Naive thymus-derived CD4-positive, alpha-beta T cell (primary cell): ENCODE measurements around the gene P2RY13. TPM values are rescaled to one million over a fixed set of nuclear protein-coding genes. Genes with fewer than 3 reads are reported as not detected.

Source experiments
- ATAC-seq: fragments of 150-1000 bp; cut with Tn5 transposase; 2 replicates; pipeline ENCODE4 v1.10.0; 2021; ENCODE audit warnings: mild to moderate bottlenecking, moderate library complexity
- CTCF ChIA-PET: fragments of 350-600 bp; sonication (Branson Sonifier 250); formaldehyde crosslinking; loops from one replicate; lab custom pipeline; 2021; ENCODE audit warnings: antibody characterized with exemption; lab: Charles Lee
- POLR2A ChIA-PET: fragments of 350-600 bp; sonication (Branson Sonifier 250); formaldehyde crosslinking; loops from one replicate; lab custom pipeline; 2021; ENCODE audit warnings: antibody characterized with exemption, inconsistent platforms; lab: Charles Lee
- DNase-seq, 9 donors: peaks; one replicate each; pipeline versions ENCODE4 v3.0.0 to v3.0.0-alpha.2; 2020 to 2022; ENCODE audit warnings: mixed read lengths in 1 of 9
- H3K27ac ChIP-seq: one replicate; pipeline ENCODE4 v1.7.0; 2013; ENCODE audit warnings: mild to moderate bottlenecking, low read depth, low read length, moderate library complexity
- H3K27me3 ChIP-seq, 2 donors: one replicate each; pipeline ENCODE4 v1.7.0; 2013; ENCODE audit warnings: low read length in 2 of 2, mild to moderate bottlenecking in 2 of 2, moderate library complexity in 2 of 2; ENCODE audit not compliant: control insufficient read depth in 2 of 2, insufficient read depth in 2 of 2
- H3K36me3 ChIP-seq, 3 experiments: 1 replicate in 2 of 3; 2 replicates in 1 of 3; pipeline ENCODE4 v1.7.0; 2013; ENCODE audit warnings: low read length in 3 of 3, mild to moderate bottlenecking in 3 of 3, moderate library complexity in 1 of 3; ENCODE audit not compliant: insufficient read depth in 3 of 3, control insufficient read depth in 2 of 3
- H3K4me1 ChIP-seq, 2 donors: one replicate each; pipeline ENCODE4 v1.7.0; 2013; ENCODE audit warnings: low read length in 2 of 2, mild to moderate bottlenecking in 2 of 2, moderate library complexity in 1 of 2; ENCODE audit not compliant: control insufficient read depth in 2 of 2, insufficient read depth in 2 of 2
- H3K4me3 ChIP-seq: 2 replicates; pipeline ENCODE4 v1.7.0; 2013; ENCODE audit warnings: mild to moderate bottlenecking, low read length
- H3K9me3 ChIP-seq, 3 experiments: 1 replicate in 2 of 3; 2 replicates in 1 of 3; pipeline ENCODE4 v1.7.0; 2013; ENCODE audit warnings: low read length in 3 of 3; ENCODE audit not compliant: control insufficient read depth in 2 of 3
- H3K27ac Mint-ChIP-seq, 9 donors: one replicate each; pipeline ENCODE4 v1.8.0; 2020 to 2022; ENCODE audit warnings: mixed read lengths in 9 of 9, mild to moderate bottlenecking in 8 of 9, moderate library complexity in 5 of 9, inconsistent platforms in 2 of 9
- H3K27me3 Mint-ChIP-seq, 5 donors: one replicate each; pipeline ENCODE4 v1.8.0; 2021 to 2022; ENCODE audit warnings: mixed read lengths in 5 of 5, mild to moderate bottlenecking in 1 of 5
- H3K36me3 Mint-ChIP-seq, 5 donors: one replicate each; pipeline ENCODE4 v1.8.0; 2020 to 2022; ENCODE audit warnings: mixed read lengths in 5 of 5, mild to moderate bottlenecking in 3 of 5, inconsistent platforms in 1 of 5
- H3K4me1 Mint-ChIP-seq, 7 donors: one replicate each; pipeline ENCODE4 v1.8.0; 2020 to 2022; ENCODE audit warnings: mixed read lengths in 7 of 7, mild to moderate bottlenecking in 3 of 7, inconsistent platforms in 1 of 7
- H3K4me3 Mint-ChIP-seq, 10 donors: one replicate each; pipeline ENCODE4 v1.8.0; 2020 to 2022; ENCODE audit warnings: mild to moderate bottlenecking in 10 of 10, mixed read lengths in 10 of 10, moderate library complexity in 6 of 10, inconsistent platforms in 2 of 10
- H3K9me3 Mint-ChIP-seq, 11 donors: one replicate each; pipeline ENCODE4 v1.8.0; 2020 to 2022; ENCODE audit warnings: mixed read lengths in 11 of 11, mild to moderate bottlenecking in 4 of 11, inconsistent platforms in 1 of 11, moderate library complexity in 1 of 11
- intact Hi-C, 2 donors: fragments of 100-400 bp; cut with micrococcal nuclease; formaldehyde crosslinking; loops; one replicate each; pipeline ENCODE4 v1.15.1; 2023
- polyA plus RNA-seq, 2 donors: library from polyadenylated mRNA; unstranded; fragments of 300-500 nt; fragmentation: Illumina TruSeq; gene quantifications; one replicate each; pipeline ENCODE4 v1.2.3, GENCODE V29; 2021
- total RNA-seq, 6 experiments: library from RNA in 5 of 6; stranded (reverse) in 5 of 6; gene quantifications; 1 replicate in 5 of 6; 2 replicates in 1 of 6; pipeline ENCODE4 v1.2.3 and lab custom pipeline; 2021 to 2026

P2RY13 gene
- total and polyA plus RNA-seq, 7 experiments from 2014 or later, result 0.13 to 11.4 TPM; not detected in 5

DNA sequence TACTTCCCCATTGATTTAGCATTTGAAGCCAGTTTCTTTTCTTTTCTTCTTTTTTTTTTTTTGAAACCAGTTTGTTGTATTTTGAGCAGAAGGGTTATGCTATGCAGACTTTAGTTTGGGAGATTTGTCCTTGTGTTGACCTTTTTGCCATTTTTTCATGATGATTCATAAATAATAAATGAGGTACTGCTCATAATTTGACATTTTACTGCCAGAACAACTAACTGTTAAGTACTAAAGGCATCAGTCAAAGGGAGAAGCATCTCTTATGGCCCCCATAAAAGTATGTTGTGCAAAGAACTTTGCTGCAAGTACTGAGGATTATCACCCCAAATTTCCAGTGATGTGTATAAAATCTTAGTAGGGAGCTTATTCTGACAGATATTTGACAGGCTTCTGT is 11.0 kb downstream of the P2RY13 start:
- Mint-ChIP-seq H3K27ac (no peak overlapping the region), H3K4me1 (peaks cover 0 to 11% (median 0%) of the 10 kb centered on the region in 7 donors), H3K27me3 (peaks cover 0 to 6% (median 0%) of the 10 kb centered on the region in 5 donors), H3K4me3 (no peak overlapping the region), H3K36me3 (peaks cover 0 to 3% (median 0%) of the 10 kb centered on the region in 5 donors), H3K9me3 (peaks cover 0 to 4% (median 0%) of the 10 kb centered on the region in 11 donors)
- ChIA-PET POLR2A (no interaction called here), CTCF (interaction anchor here (0.6 kb wide), 1 partner anchor 11 kb away, joined by 3 read pairs; no protein-coding TSS in a partner anchor)
- DNase-seq (no peak), ATAC-seq (no peak)
- Histone ChIP-seq H3K36me3 (no peaks in the 10 kb centered on the region), H3K4me1 (no peaks in the 10 kb centered on the region), H3K9me3 (no peaks in the 10 kb centered on the region), H3K27ac (no peak overlapping the region), H3K4me3 (no peak overlapping the region), H3K27me3 (no peaks in the 10 kb centered on the region)
- intact Hi-C loops, result no loop called here

DNA sequence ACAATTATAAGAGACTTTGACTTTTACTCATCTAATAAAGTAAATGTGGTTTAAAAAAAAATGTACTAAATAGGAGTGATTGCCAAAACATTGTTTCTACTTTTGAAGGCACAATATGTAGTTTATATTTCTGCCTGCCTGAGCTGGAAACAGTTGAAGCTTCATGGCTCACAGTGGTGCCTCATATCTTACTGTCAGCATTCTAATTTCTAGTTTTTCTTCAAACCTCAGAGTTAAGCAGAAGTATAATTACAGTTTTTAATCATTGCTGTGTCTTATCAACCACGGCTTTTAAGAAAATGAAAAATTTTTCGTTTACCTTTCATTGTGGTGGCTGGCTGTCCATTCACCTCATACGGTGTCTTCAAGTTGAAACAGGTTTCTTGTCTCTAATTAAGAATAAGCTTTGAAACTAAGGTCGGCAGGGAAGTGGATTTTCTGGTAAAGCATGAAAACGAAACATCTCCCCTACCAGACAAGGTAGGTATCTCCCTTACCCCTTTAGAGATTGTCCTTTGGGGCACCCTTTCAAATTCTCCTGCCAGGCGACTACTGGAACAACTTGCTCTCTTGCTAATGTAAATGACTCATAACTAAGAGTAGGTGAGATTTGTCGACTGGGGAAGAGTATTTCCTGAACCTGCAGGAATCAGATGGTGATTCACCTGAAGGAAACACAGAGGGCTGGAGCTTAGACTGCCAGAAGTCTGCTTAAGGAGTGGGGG is 12.9 kb downstream of the P2RY13 start, which contains the start of gene GPR87:
Gene GPR87 (minus strand): TSS at position 554 of the 725 bp plus-strand sequence. CDS start 16,720 bp downstream, outside the sequence.
- intact Hi-C loops, result no loop called here

GRCh38 chr3:151315846-151316245 is 13.5 kb downstream of the P2RY13 start:
- Histone ChIP-seq H3K36me3 (no peaks in the 10 kb centered on the region), H3K27me3 (no peaks in the 10 kb centered on the region), H3K4me1 (no peaks in the 10 kb centered on the region), H3K27ac (no peak overlapping the region), H3K9me3 (no peaks in the 10 kb centered on the region), H3K4me3 (no peak overlapping the region)
- no peak for DNase-seq
- CTCF ChIA-PET, result no interaction called here
- peaks cover 0 to 9% (median 0%) of the 10 kb centered on the region in 7 donors for H3K4me1 Mint-ChIP-seq
- no peak overlapping the region for H3K4me3 Mint-ChIP-seq
- intact Hi-C loops, result no loop called here
- ATAC-seq, result no peak
- H3K9me3 Mint-ChIP-seq, result no peaks in the 10 kb centered on the region
- H3K27me3 Mint-ChIP-seq, result peaks cover 0 to 6% (median 0%) of the 10 kb centered on the region in 5 donors
- no peak overlapping the region for H3K27ac Mint-ChIP-seq
- POLR2A ChIA-PET, result no interaction called here
- no peaks in the 10 kb centered on the region for H3K36me3 Mint-ChIP-seq

More for the DNA sequence above, 12.9 kb downstream of the P2RY13 start, which contains the start of gene GPR87:
- Histone ChIP-seq H3K27ac (no peak within 1 kb of the TSS), H3K27me3 (no peaks in the 10 kb centered on the region), H3K9me3 (no peaks in the 10 kb centered on the region), H3K36me3 (no peaks in the 10 kb centered on the region), H3K4me1 (no peaks in the 10 kb centered on the region), H3K4me3 (no peak within 1 kb of the TSS)
- CTCF ChIA-PET, result interaction anchor here (0.7 kb wide), 1 partner anchor 551 kb away, joined by 6 read pairs; no protein-coding TSS in a partner anchor
- no peak for ATAC-seq
- no peak for DNase-seq
- no peaks in the 10 kb centered on the region for H3K36me3 Mint-ChIP-seq
- H3K9me3 Mint-ChIP-seq, result no peaks in the 10 kb centered on the region
- no peak within 1 kb of the TSS for H3K4me3 Mint-ChIP-seq
- no peak within 1 kb of the TSS for H3K27ac Mint-ChIP-seq
- H3K4me1 Mint-ChIP-seq, result peaks cover 0 to 9% (median 0%) of the 10 kb centered on the region in 7 donors
- peaks cover 0 to 6% (median 0%) of the 10 kb centered on the region in 5 donors for H3K27me3 Mint-ChIP-seq
- POLR2A ChIA-PET, result no interaction called here

GRCh38 chr3:151315136-151315535 is 14.2 kb downstream of the P2RY13 start:
- Histone ChIP-seq H3K27me3 (no peaks in the 10 kb centered on the region), H3K27ac (no peak overlapping the region), H3K36me3 (no peaks in the 10 kb centered on the region), H3K9me3 (no peaks in the 10 kb centered on the region), H3K4me3 (no peak overlapping the region), H3K4me1 (no peaks in the 10 kb centered on the region)
- Mint-ChIP-seq H3K9me3 (no peaks in the 10 kb centered on the region), H3K4me1 (peaks cover 0 to 9% (median 0%) of the 10 kb centered on the region in 7 donors), H3K27me3 (peaks cover 0 to 6% (median 0%) of the 10 kb centered on the region in 5 donors), H3K36me3 (no peaks in the 10 kb centered on the region), H3K27ac (no peak overlapping the region), H3K4me3 (no peak overlapping the region)
- intact Hi-C loops, result no loop called here
- DNase-seq, result no peak
- no peak for ATAC-seq
- CTCF ChIA-PET, result no interaction called here
- POLR2A ChIA-PET, result no interaction called here

DNA sequence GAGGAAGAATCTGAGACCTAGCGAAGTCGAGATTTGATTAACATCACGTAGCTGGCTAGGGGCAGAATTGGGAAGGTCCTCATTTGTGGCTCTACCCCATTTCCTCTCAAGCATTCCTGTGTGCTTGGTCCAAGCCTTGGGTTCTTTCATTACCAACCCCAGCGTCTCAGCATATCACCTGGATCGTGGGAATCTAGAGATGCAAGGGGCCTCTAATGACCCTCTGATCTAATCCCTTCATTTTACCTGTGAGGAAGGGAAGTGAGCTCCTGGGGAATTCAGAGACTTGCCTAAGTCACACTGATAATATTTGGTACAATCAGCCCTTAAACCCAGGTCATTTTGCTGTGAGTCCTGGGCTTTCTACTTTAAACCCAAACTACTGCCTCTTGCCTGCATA is 14.8 kb downstream of the P2RY13 start:
- CTCF ChIA-PET, result no interaction called here
- Mint-ChIP-seq H3K4me1 (peaks cover 0 to 9% (median 0%) of the 10 kb centered on the region in 7 donors), H3K27me3 (peaks cover 0 to 6% (median 0%) of the 10 kb centered on the region in 5 donors), H3K27ac (no peak overlapping the region), H3K4me3 (no peak overlapping the region), H3K36me3 (no peaks in the 10 kb centered on the region), H3K9me3 (no peaks in the 10 kb centered on the region)
- POLR2A ChIA-PET, result no interaction called here
- DNase-seq, result no peak
- Histone ChIP-seq H3K36me3 (no peaks in the 10 kb centered on the region), H3K4me1 (no peaks in the 10 kb centered on the region), H3K27me3 (no peaks in the 10 kb centered on the region), H3K4me3 (no peak overlapping the region), H3K9me3 (no peaks in the 10 kb centered on the region), H3K27ac (no peak overlapping the region)
- intact Hi-C loops, result no loop called here
- ATAC-seq, result no peak

GRCh38 chr3:151314137-151314536 is 15.2 kb downstream of the P2RY13 start:
- Histone ChIP-seq H3K27me3 (no peaks in the 10 kb centered on the region), H3K36me3 (no peaks in the 10 kb centered on the region), H3K4me1 (no peaks in the 10 kb centered on the region), H3K27ac (no peak overlapping the region), H3K4me3 (no peak overlapping the region), H3K9me3 (no peaks in the 10 kb centered on the region)
- ChIA-PET CTCF (interaction anchor here (0.6 kb wide), 1 partner anchor 158 kb away, joined by 3 read pairs; no protein-coding TSS in a partner anchor), POLR2A (no interaction called here)
- Mint-ChIP-seq H3K4me3 (no peak overlapping the region), H3K27me3 (peaks cover 0 to 6% (median under 1%) of the 10 kb centered on the region in 5 donors), H3K4me1 (peaks cover 0 to 9% (median 0%) of the 10 kb centered on the region in 7 donors), H3K36me3 (no peaks in the 10 kb centered on the region), H3K27ac (no peak overlapping the region), H3K9me3 (no peaks in the 10 kb centered on the region)
- intact Hi-C loops, result no loop called here
- DNase-seq, result no peak
- ATAC-seq, result no peak
